ENCODE measurements around the gene CHCHD4. TPM values are rescaled to one million over a fixed set of nuclear protein-coding genes. Genes with fewer than 3 reads are reported as not detected.

Gene CHCHD4
- total and polyA plus RNA-seq, 2 of the 13 experiments (the other 11 are each of a cell fraction or from before 2014, with no cell fraction given) = 15.8 to 24.1 TPM

GRCh38 chr3:14124615-14125192 lies at the start of gene CHCHD4, which contains the start of gene TMEM43 (continued):
- TF ChIP-seq BCLAF1 (IDR thresholded peaks at IDR 0.05) (no peak), NFYC (CRISPR knock-in tag; IDR thresholded peaks at IDR 0.05) (peak; percentile 43), ZNF7 (CRISPR knock-in tag; IDR thresholded peaks at IDR 0.05) (no peak), HNF4A (CRISPR knock-in tag; IDR thresholded peaks at IDR 0.05) (no peak), ZNF776 (CRISPR knock-in tag; IDR thresholded peaks at IDR 0.05) (0 out of 2 replicates have a peak, but pooled peaks have one; percentile 30), ZNF12 (CRISPR knock-in tag; IDR thresholded peaks at IDR 0.05) (no peak; the same call in 1 of the 2 replicates), TERF1 (CRISPR knock-in tag; IDR thresholded peaks at IDR 0.05) (no peak), HNRNPL (IDR thresholded peaks at IDR 0.05; ENCODE audit: low read depth, low read length) (no peak), ZNF530 (CRISPR knock-in tag; IDR thresholded peaks at IDR 0.05; ENCODE audit: low read depth) (no peak), GATAD2A (CRISPR knock-in tag; IDR thresholded peaks at IDR 0.05) (no peak), ZNF543 (CRISPR knock-in tag; IDR thresholded peaks at IDR 0.05) (no peak), IRF9 (CRISPR knock-in tag; IDR thresholded peaks at IDR 0.05; ENCODE audit: borderline replicate concordance) (no peak), ARID2 (CRISPR knock-in tag; IDR thresholded peaks at IDR 0.05; ENCODE audit: borderline replicate concordance) (no peak; the same call in 1 of the 2 replicates), NAIF1 (CRISPR knock-in tag; IDR thresholded peaks at IDR 0.05; ENCODE audit: borderline replicate concordance) (no peak; the same call in 1 of the 2 replicates), NFE2 (CRISPR knock-in tag; IDR thresholded peaks at IDR 0.05) (no peak), PHF21A (CRISPR knock-in tag; IDR thresholded peaks at IDR 0.05) (no peak), SYNCRIP (IDR thresholded peaks at IDR 0.05; ENCODE audit: insufficient read depth, low read depth, low read length) (no peak), POLR2G (IDR thresholded peaks at IDR 0.05; ENCODE audit: low read depth, low read length) (peak; percentile 69)
- TF ChIP-seq, protein P1, sequence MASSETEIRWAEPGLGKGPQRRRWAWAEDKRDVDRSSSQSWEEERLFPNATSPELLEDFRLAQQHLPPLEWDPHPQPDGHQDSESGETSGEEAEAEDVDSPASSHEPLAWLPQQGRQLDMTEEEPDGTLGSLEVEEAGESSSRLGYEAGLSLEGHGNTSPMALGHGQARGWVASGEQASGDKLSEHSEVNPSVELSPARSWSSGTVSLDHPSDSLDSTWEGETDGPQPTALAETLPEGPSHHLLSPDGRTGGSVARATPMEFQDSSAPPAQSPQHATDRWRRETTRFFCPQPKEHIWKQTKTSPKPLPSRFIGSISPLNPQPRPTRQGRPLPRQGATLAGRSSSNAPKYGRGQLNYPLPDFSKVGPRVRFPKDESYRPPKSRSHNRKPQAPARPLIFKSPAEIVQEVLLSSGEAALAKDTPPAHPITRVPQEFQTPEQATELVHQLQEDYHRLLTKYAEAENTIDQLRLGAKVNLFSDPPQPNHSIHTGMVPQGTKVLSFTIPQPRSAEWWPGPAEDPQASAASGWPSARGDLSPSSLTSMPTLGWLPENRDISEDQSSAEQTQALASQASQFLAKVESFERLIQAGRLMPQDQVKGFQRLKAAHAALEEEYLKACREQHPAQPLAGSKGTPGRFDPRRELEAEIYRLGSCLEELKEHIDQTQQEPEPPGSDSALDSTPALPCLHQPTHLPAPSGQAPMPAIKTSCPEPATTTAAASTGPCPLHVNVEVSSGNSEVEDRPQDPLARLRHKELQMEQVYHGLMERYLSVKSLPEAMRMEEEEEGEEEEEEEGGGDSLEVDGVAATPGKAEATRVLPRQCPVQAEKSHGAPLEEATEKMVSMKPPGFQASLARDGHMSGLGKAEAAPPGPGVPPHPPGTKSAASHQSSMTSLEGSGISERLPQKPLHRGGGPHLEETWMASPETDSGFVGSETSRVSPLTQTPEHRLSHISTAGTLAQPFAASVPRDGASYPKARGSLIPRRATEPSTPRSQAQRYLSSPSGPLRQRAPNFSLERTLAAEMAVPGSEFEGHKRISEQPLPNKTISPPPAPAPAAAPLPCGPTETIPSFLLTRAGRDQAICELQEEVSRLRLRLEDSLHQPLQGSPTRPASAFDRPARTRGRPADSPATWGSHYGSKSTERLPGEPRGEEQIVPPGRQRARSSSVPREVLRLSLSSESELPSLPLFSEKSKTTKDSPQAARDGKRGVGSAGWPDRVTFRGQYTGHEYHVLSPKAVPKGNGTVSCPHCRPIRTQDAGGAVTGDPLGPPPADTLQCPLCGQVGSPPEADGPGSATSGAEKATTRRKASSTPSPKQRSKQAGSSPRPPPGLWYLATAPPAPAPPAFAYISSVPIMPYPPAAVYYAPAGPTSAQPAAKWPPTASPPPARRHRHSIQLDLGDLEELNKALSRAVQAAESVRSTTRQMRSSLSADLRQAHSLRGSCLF (CRISPR knock-in tag; IDR thresholded peaks at IDR 0.05; ENCODE audit: borderline replicate concordance) = no peak
